Effector CD8-positive, alpha-beta T cell (primary cell): ENCODE measurements around the gene GZMM.

Source experiments
- DNase-seq: peaks from one replicate; lab custom pipeline; 2025; lab: John Stamatoyannopoulos, UW
- total RNA-seq, 4 experiments: gene quantifications; one replicate each; lab custom pipeline; 2026; lab: John Stamatoyannopoulos, UW

Gene GZMM
- 30.2 to 70.3 (median 56.8) reads per million in 4 experiments for total RNA-seq

GRCh38 chr19:543910-544608 lies at the start of gene GZMM:
Gene GZMM, plus strand, starts transcription at chr19:544053. Its CDS starts 19 bp downstream, at chr19:544072.
- DNase-seq, result peak; percentile 55

GRCh38 chr19:494171-495080 lies 49.4 kb upstream of the GZMM start:
- no peak for DNase-seq

- DNase-seq, result no peak
Observed at GRCh38 chr19:495081-495401, 48.8 kb upstream of the GZMM start.

- DNase-seq, result peak; percentile 28
Observed at GRCh38 chr19:495402-496111, 48.3 kb upstream of the GZMM start.

GRCh38 chr19:496112-496665 lies 47.7 kb upstream of the GZMM start, which contains the start of gene MADCAM1:
Gene MADCAM1, plus strand, starts transcription at chr19:496486. Its CDS starts 14 bp downstream, at chr19:496500.
- no peak for DNase-seq

DNA sequence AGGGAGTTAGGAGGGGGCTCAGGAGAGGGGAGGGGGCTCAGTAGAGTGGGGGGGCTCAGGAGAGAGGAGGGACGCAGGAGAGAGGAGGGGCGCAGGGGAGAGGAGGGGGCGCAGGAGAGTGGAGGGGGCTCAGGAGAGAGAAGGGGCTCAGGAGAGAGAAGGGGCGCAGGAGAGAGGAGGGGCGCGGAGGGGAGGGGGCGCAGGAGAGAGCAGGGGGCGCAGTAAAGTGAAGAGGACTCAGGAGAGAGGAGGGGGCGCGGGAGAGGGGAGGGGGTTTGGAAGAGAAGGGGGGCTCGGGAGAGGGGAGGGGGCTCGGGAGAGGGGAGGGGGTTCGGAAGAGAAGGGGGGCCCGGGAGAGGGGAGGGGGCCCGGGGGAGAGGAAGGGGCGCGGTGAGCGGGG lies 46.9 kb upstream of the GZMM start:
- no peak for DNase-seq

GRCh38 chr19:497491-497868 lies 46.4 kb upstream of the GZMM start:
- DNase-seq, result no peak

- no peak for DNase-seq
Observed at GRCh38 chr19:497869-498510, 45.9 kb upstream of the GZMM start.

DNA sequence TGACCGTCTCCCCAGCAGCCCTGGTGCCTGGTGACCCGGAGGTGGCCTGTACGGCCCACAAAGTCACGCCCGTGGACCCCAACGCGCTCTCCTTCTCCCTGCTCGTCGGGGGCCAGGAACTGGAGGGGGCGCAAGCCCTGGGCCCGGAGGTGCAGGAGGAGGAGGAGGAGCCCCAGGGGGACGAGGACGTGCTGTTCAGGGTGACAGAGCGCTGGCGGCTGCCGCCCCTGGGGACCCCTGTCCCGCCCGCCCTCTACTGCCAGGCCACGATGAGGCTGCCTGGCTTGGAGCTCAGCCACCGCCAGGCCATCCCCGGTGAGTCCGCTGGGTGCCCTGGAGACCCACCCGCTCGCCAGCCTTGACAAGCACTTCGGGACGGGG lies 45.4 kb upstream of the GZMM start:
- no peak for DNase-seq

- no peak for DNase-seq
Observed at GRCh38 chr19:498977-499623, 44.8 kb upstream of the GZMM start.

DNA sequence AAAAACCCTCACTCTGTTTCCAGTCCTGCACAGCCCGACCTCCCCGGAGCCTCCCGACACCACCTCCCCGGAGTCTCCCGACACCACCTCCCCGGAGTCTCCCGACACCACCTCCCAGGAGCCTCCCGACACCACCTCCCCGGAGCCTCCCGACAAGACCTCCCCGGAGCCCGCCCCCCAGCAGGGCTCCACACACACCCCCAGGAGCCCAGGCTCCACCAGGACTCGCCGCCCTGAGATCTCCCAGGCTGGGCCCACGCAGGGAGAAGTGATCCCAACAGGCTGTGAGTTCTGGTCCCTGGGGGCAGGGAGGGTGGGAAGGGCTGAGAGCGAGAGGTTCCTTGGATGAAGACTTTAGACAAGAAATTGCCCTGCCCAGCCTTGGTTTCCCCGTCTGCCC lies 42.2 kb upstream of the GZMM start:
- DNase-seq, result no peak

- DNase-seq, result no peak
Observed at GRCh38 chr19:504616-505015, 39.2 kb upstream of the GZMM start.

DNA sequence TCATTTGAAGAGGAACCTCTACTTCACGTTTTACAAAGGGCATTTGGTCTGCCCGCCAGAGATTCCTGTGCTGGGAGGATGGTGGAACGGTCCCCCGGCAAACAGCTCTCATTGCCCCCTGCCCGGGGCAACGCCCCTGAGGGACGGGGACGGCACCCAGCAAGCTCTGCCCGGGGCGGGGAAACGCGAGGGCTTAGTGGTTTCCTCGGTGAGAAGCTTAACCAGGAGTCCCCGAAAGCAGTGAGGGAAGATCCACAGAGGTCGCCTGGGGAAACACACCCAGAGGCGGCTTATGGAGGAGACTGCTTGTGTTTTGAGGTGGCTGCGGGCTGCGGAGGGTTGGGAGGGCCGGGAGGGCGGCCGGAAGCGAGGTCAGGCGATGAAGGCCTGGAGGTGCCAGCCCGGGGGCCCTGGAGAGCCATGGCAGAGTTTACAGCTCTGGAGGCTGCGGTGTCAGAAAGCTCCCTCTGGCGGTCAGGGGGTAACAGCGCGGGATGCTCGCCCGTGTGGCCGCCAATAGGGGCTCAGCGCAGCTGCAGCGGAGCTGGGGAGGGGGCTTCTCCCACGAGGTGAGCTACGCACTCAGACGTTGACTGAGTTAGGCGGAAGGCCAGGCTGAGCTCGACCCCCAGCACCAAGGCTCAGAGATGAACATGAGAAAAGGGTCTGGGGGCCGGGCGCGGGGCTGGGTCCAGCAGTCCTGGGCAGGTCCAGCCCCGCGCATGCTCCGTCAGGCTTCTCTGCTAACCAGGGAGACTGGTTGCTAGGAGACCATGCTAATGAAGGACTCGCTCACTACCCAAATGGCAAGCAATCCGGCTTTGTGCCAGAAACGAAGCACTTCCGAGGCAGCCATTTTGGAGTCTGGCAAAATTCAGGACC lies 37.2 kb upstream of the GZMM start:
- DNase-seq, result peak; percentile 90

DNA sequence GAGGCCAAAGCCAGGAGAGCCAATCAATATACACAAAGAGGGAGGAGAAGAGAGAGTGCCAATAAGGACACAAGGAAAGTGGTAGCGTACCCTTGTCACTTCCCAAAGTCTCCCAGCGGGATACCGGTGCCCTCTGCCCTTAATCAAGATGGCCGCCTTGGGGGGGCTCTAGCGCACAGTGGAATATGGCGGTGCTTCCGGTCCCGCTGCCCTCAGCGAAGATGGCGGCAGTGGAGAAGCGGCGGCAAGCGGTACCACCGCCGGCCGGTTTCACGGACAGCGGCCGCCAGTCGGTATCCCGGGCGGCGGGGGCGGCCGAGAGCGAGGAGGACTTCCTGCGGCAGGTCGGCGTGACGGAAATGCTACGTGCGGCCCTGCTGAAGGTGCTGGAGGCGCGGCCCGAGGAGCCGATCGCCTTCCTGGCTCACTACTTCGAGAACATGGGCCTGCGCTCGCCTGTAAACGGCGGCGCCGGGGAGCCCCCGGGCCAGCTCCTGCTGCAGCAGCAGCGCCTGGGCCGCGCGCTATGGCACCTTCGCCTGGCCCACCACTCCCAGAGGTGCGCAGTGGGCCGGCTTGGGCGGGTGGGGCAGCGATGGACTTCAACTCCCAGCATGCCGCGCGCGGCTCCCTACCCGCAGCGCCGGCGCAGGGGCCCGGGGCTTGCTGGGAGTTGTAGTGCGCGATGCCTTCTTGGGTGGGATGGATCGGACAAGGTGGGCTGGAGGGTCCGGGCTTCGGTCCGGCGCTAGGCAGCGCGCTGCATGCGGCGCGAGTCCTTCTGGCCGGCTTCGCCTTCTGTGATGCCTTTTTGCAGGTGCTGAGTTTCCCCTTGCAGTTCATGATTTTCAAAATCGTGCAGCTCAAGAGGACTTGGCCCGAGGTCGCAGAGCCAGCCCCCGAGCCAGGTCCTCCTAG lies 36.3 kb upstream of the GZMM start, which contains the start of gene TPGS1:
TPGS1 (plus strand) TSS at position 212 of the 918 bp plus-strand sequence; CDS start at position 222, 10 bp downstream.
- peak; percentile 90 for DNase-seq

GRCh38 chr19:508204-509150 lies 35.4 kb upstream of the GZMM start:
- DNase-seq, result no peak

GRCh38 chr19:510606-511100 lies 33.2 kb upstream of the GZMM start:
- DNase-seq, result peak; percentile 84

DNA sequence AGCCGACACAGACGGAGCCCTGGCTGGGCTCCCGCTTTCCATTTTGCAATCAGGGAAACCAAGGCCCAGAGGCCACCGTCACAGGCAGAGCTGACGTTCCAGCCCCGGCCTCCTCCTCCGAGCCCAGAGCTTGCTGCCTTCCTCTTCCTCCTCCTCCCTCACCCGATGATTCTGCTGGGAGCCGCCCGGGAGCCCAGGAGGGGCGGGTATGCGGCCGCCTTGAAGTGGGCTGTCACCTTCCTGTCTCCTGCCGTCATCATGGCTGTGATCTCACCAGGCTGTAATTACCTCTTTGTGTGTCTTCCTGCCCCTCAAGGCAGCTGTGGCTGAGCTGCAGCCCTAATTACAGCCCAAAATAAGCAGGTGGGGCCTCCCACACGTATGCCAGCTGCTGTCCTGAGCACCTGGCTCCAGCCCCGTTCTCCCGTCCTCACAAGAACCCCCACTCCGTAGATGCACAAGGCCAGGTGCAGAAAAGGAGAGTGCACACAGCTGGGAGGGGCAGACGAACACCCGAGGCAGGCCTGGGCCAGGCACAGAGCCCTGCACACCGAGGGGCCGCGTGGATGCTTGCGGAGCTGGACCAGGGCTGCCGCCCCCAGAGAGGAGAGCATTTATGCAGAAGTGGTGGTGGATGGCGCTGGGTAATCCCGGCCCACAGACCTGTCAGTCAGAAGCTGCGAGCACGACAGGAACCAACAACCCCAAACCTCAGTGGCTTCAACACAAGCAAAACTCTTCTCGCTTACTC lies 32.6 kb upstream of the GZMM start:
- DNase-seq, result peak; percentile 83
